Endothelial cell of umbilical vein (primary cell): ENCODE measurements around the gene RP2. TPM values are rescaled to one million over a fixed set of nuclear protein-coding genes. Genes with fewer than 3 reads are reported as not detected.

Experiments used
- BruUV-seq: library from RNA; stranded (reverse); fragments of 400-500 nt; replicated peaks from 2 replicates; lab custom pipeline; 2021; lab: Mats Ljungman, UMichigan
- CTCF ChIA-PET: fragments of 300-600, 350-600 bp; sonication (Branson Sonifier 250); formaldehyde crosslinking; loops from one replicate; lab custom pipeline; 2021; ENCODE audit warnings: antibody characterized with exemption, inconsistent platforms; lab: Charles Lee
- POLR2A ChIA-PET: fragments of 300-600, 350-600 bp; sonication (Branson Sonifier 250); formaldehyde crosslinking; loops from one replicate; lab custom pipeline; 2021; ENCODE audit warnings: antibody characterized with exemption, inconsistent platforms; lab: Charles Lee
- DNase-seq: peaks from one replicate; pipeline ENCODE4 v3.0.0-alpha.2; 2011; ENCODE audit warnings: low read depth, low spot score
- FAIRE-seq: peaks from 2 replicates; lab custom pipeline; 2011; peaks lifted over from hg19 to GRCh38; lab: Jason Lieb, UNC
- H2AFZ ChIP-seq: 2 replicates; pipeline ENCODE4 v1.6.0; 2012; ENCODE audit warnings: low read depth, low read length, control low read depth, inconsistent platforms
- H3K27ac ChIP-seq: 2 replicates; pipeline ENCODE4 v1.5.1; 2011; ENCODE audit warnings: low read depth, mild to moderate bottlenecking, control low read depth, low read length, moderate library complexity; ENCODE audit not compliant: insufficient read depth
- H3K27me3 ChIP-seq, 2 experiments: 2 replicates each; pipeline versions ENCODE4 v1.6.0 to v1.6.1; 2011; ENCODE audit warnings: low read length in 2 of 2, mixed read lengths in 1 of 2; ENCODE audit not compliant: control insufficient read depth in 2 of 2, insufficient read depth in 2 of 2
- H3K36me3 ChIP-seq, 2 experiments: 2 replicates in 1 of 2; 3 replicates in 1 of 2; pipeline ENCODE4 v1.5.1; 2011; ENCODE audit warnings: low read length in 2 of 2, mild to moderate bottlenecking in 1 of 2, moderate library complexity in 1 of 2; ENCODE audit not compliant: control insufficient read depth in 2 of 2, insufficient read depth in 2 of 2; ENCODE audit errors: extremely low read depth in 1 of 2
- H3K4me1 ChIP-seq: 3 replicates; pipeline ENCODE4 v1.5.1; 2011; ENCODE audit warnings: mild to moderate bottlenecking, low read length; ENCODE audit not compliant: control insufficient read depth, insufficient read depth; ENCODE audit errors: extremely low read depth
- H3K4me2 ChIP-seq: 2 replicates; pipeline ENCODE4 v1.6.1; 2011; ENCODE audit warnings: low read length, control low read depth, mixed read lengths; ENCODE audit not compliant: insufficient read depth
- H3K4me3 ChIP-seq, 3 experiments: fragments of 200-600 bp in 1 of 3; sonication (generic), shearing (Covaris generic) in 1 of 3; replicated peaks in 1 of 3; 2 replicates each; pipeline ENCODE4 v1.5.1; 2011 to 2016; ENCODE audit warnings: control low read depth in 3 of 3, low read length in 3 of 3, mild to moderate bottlenecking in 2 of 3, inconsistent platforms in 1 of 3, low read depth in 1 of 3, moderate library complexity in 1 of 3; ENCODE audit not compliant: insufficient read depth in 1 of 3
- H3K79me2 ChIP-seq: 2 replicates; pipeline ENCODE4 v1.6.0; 2012; ENCODE audit warnings: low read length, inconsistent platforms; ENCODE audit not compliant: control insufficient read depth, insufficient read depth
- H3K9ac ChIP-seq: replicated peaks from 2 replicates; pipeline ENCODE3; 2011; ENCODE audit warnings: low read length, control low read depth; ENCODE audit not compliant: insufficient read depth; ENCODE audit errors: extremely low read depth
- H3K9me1 ChIP-seq: replicated peaks from 3 replicates; pipeline ENCODE4 v1.6.0; 2011; ENCODE audit warnings: mild to moderate bottlenecking, low read length; ENCODE audit not compliant: control insufficient read depth, insufficient read depth; ENCODE audit errors: extremely low read depth
- H3K9me3 ChIP-seq: replicated peaks from 2 replicates; pipeline ENCODE4 v1.5.1; 2012; ENCODE audit warnings: low read length, inconsistent platforms; ENCODE audit not compliant: control insufficient read depth, insufficient read depth
- H4K20me1 ChIP-seq: replicated peaks from 2 replicates; pipeline ENCODE3; 2011; ENCODE audit warnings: mild to moderate bottlenecking, low read length; ENCODE audit not compliant: control insufficient read depth, insufficient read depth; ENCODE audit errors: extremely low read depth
- EZH2 ChIP-seq: IDR thresholded peaks from 2 replicates; pipeline ENCODE4 v1.6.1; 2012; ENCODE audit warnings: borderline replicate concordance, low read depth, mild to moderate bottlenecking, moderate library complexity, low read length, inconsistent platforms; ENCODE audit not compliant: severe bottlenecking
- FOS ChIP-seq: IDR thresholded peaks from 2 replicates; pipeline ENCODE4 v1.6.1; 2011; ENCODE audit warnings: mild to moderate bottlenecking, low read length, moderate library complexity, borderline replicate concordance; ENCODE audit not compliant: insufficient read depth
- GATA2 ChIP-seq: IDR thresholded peaks from 2 replicates; pipeline ENCODE4 v1.7.0; 2011; ENCODE audit warnings: low read depth, mild to moderate bottlenecking, moderate library complexity, mixed read lengths, low read length; ENCODE audit not compliant: insufficient read length, insufficient read depth
- JUN ChIP-seq: IDR thresholded peaks from 2 replicates; pipeline ENCODE4 v1.6.1; 2011; ENCODE audit warnings: borderline replicate concordance, low read depth; ENCODE audit not compliant: insufficient read length, insufficient read depth
- MYC ChIP-seq: IDR thresholded peaks from one replicate; pipeline ENCODE4 v1.6.1; 2011; ENCODE audit warnings: mild to moderate bottlenecking, low read depth, low read length
- POLR2A ChIP-seq: IDR thresholded peaks from 2 replicates; pipeline ENCODE4 v1.6.1; 2012; ENCODE audit warnings: low read depth, mild to moderate bottlenecking, control low read depth, low read length
- POLR2AphosphoS5 ChIP-seq: IDR thresholded peaks from 2 replicates; pipeline ENCODE4 v1.6.1; 2012; ENCODE audit warnings: low read depth, mild to moderate bottlenecking, control low read depth, low read length, moderate library complexity; ENCODE audit not compliant: insufficient read depth
- dilution Hi-C: fragments of 300-500 bp; cut with MboI; formaldehyde crosslinking; loops from one replicate; pipeline ENCODE4 v1.15.0; 2019; ENCODE audit warnings: low sequenced_read_pairs; ENCODE audit not compliant: extremely low pct_ligation_motif_present
- intact Hi-C: fragments of 100-400 bp; cut with micrococcal nuclease; formaldehyde crosslinking; loops from one replicate; pipeline ENCODE4 v1.10.0; 2022
- polyA plus RNA-seq, 4 experiments: library from polyadenylated mRNA; depleted of rRNA in 3 of 4; stranded (reverse) in 3 of 4; unstranded in 1 of 4; fragments of >200 nt; gene quantifications; 2 replicates each; pipeline versions ENCODE4 v1.2.1 to v1.2.3, GENCODE V29; 2011 to 2012; ENCODE audit warnings: missing spikeins in 1 of 4
- total RNA-seq: library from RNA; stranded (reverse); gene quantifications from 2 replicates; pipeline ENCODE4 v1.2.3, GENCODE V29; 2021
- TF ChIP-seq, protein P1 (sequence below): IDR thresholded peaks from 2 replicates; pipeline ENCODE4 v1.6.1; 2011; ENCODE audit not compliant: insufficient read depth, insufficient read length
- TF ChIP-seq, protein P2 (sequence below), 2 donors: IDR thresholded peaks; 1 replicate in 1 of 2; 2 replicates in 1 of 2; pipeline ENCODE4 v1.5.1; 2011; ENCODE audit warnings: low read length in 2 of 2, mild to moderate bottlenecking in 2 of 2, moderate library complexity in 2 of 2, control low read depth in 1 of 2, inconsistent platforms in 1 of 2, low read depth in 1 of 2; ENCODE audit not compliant: insufficient read depth in 1 of 2; ENCODE audit errors: extremely low read depth in 1 of 2

RP2 gene
- total and polyA plus RNA-seq, 2 donors (not counting 3 experiments of a cell fraction or from before 2014, with no cell fraction given): 7.4 to 20.5 TPM

DNA sequence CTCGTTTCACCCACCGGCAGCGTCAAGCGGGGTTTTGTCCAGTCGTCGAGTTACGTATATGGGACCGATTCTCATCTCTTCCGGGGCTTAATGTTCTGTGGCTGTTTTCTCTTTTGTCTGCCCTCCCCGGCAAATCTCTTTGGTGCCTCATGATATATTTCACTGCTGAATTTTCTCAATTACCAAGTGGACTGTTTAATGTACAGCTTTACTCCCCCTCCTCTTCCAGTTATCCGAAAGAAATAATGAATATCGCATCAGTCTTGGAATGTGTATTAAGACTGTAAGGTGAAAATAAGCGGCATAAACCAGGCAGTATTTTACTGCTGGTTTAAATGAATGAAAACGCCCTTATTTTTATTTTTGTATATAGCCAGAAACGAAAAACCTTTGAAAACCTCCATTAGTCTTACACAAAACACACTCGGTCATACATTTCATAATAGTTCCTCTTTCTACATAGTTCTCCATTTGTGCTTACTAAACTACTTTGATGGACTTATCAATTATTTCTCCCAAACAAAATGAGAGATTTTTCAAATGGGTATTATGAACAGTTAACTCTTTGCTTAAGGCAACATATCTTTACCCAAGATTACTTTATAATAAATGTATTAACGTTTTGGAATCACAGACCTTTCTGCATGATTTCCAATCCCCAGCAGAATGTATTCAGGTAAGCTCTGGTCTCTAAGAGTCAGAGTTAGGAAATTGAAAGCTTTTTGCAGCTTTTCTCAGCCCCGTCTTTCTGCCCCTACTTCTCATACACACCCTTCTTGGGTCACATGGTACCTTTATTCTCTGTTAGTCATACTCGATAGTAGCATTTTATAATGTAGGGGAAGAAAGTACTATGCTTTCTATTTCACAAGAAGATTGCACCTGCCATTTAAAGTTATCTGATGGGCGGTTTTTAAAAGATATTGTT lies 979 bp downstream of the RP2 start:
- intact Hi-C loops: loop anchor here (2.0 to 5.0 kb wide), 2 partner anchors 34 to 67 kb away; no protein-coding TSS in a partner anchor
- POLR2A ChIA-PET: no interaction called here

More for the DNA sequence above, 979 bp downstream of the RP2 start:
- FAIRE-seq (peak; percentile 62), DNase-seq (peak; percentile 43)
- peaks cover 5% of the 10 kb centered on the region for H3K4me1 ChIP-seq
- TF ChIP-seq FOS (no peak), POLR2A (no peak), JUN (no peak), GATA2 (no peak), MYC (no peak), POLR2AphosphoS5 (no peak), EZH2 (no peak)
- TF ChIP-seq, protein P1, sequence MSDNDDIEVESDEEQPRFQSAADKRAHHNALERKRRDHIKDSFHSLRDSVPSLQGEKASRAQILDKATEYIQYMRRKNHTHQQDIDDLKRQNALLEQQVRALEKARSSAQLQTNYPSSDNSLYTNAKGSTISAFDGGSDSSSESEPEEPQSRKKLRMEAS: no peak
- TF ChIP-seq, protein P2, sequence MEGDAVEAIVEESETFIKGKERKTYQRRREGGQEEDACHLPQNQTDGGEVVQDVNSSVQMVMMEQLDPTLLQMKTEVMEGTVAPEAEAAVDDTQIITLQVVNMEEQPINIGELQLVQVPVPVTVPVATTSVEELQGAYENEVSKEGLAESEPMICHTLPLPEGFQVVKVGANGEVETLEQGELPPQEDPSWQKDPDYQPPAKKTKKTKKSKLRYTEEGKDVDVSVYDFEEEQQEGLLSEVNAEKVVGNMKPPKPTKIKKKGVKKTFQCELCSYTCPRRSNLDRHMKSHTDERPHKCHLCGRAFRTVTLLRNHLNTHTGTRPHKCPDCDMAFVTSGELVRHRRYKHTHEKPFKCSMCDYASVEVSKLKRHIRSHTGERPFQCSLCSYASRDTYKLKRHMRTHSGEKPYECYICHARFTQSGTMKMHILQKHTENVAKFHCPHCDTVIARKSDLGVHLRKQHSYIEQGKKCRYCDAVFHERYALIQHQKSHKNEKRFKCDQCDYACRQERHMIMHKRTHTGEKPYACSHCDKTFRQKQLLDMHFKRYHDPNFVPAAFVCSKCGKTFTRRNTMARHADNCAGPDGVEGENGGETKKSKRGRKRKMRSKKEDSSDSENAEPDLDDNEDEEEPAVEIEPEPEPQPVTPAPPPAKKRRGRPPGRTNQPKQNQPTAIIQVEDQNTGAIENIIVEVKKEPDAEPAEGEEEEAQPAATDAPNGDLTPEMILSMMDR (IDR thresholded peaks at IDR 0.05; ENCODE audit: extremely low read depth in 1 of 2, insufficient read depth in 1 of 2, low read depth in 1 of 2, low read length in 2 of 2): no peak
- H4K20me1 ChIP-seq: no peaks in the 10 kb centered on the region
- H3K79me2 ChIP-seq: peaks cover 51% of the 10 kb centered on the region
- BruUV-seq: TSS peak; percentile 38
- no peaks in the 10 kb centered on the region for H3K9me3 ChIP-seq
- CTCF ChIA-PET: interaction anchor here (0.9 kb wide), 1 partner anchor 193 kb away, joined by 4 read pairs; no protein-coding TSS in a partner anchor
- H3K27me3 ChIP-seq: peaks cover 0 to under 1% of the 10 kb centered on the region in 2 experiments
- H2AFZ ChIP-seq: peak overlapping the region; percentile 4
- peak overlapping the region; percentile 70 to 96 (median 71) for H3K4me3 ChIP-seq
- peak overlapping the region; percentile 72 for H3K9ac ChIP-seq
- peak overlapping the region; percentile 92 for H3K4me2 ChIP-seq
- no peaks in the 10 kb centered on the region for H3K36me3 ChIP-seq
- peak overlapping the region; percentile 67 for H3K27ac ChIP-seq
- dilution Hi-C loops: no loop called here
- no peaks in the 10 kb centered on the region for H3K9me1 ChIP-seq
